ENCODE results near the gene USP17L28.
"Not testable (repeated sequence)": the region's sequence is repeated elsewhere in the genome, so short reads cannot be mapped to it uniquely, and the experiment has no call there.

GRCh38 chr4:9334358-9334757 is 14.3 kb upstream of the USP17L28 start, which contains the start of gene USP17L26:
- not testable (repeated sequence) for TF ChIP-seq CTCF (IDR thresholded peaks at IDR 0.05 in 2 of 3, conservative IDR thresholded peaks at IDR 0.05 in 1 of 3; ENCODE audit: borderline replicate concordance in 1 of 3, insufficient read depth in 1 of 3, low read depth in 2 of 3, low read length in 2 of 3); POLR2A (IDR thresholded peaks at IDR 0.05; ENCODE audit: borderline replicate concordance, extremely low read depth, insufficient read depth, insufficient read length); ZNF274 (IDR thresholded peaks at IDR 0.05; ENCODE audit: low read depth, low read length); ELF1 (IDR thresholded peaks at IDR 0.05; ENCODE audit: borderline replicate concordance, low read depth)

All from HCT116 (cell line).